Loucy (cell line): Measurements from ENCODE around the gene C1orf232.

Source experiments
- CTCF ChIP-seq: fragments of 200-600 bp; sonication (generic); conservative IDR thresholded peaks from 2 replicates; pipeline ENCODE4 v1.5.1; 2014; ENCODE audit warnings: mild to moderate bottlenecking, antibody characterized with exemption, low read length
- EZH2phosphoT487 ChIP-seq: fragments of 200-600 bp; IDR thresholded peaks from 2 replicates; pipeline ENCODE4 v1.6.1; 2018; ENCODE audit warnings: antibody characterized with exemption, mild to moderate bottlenecking, moderate library complexity, borderline replicate concordance

DNA sequence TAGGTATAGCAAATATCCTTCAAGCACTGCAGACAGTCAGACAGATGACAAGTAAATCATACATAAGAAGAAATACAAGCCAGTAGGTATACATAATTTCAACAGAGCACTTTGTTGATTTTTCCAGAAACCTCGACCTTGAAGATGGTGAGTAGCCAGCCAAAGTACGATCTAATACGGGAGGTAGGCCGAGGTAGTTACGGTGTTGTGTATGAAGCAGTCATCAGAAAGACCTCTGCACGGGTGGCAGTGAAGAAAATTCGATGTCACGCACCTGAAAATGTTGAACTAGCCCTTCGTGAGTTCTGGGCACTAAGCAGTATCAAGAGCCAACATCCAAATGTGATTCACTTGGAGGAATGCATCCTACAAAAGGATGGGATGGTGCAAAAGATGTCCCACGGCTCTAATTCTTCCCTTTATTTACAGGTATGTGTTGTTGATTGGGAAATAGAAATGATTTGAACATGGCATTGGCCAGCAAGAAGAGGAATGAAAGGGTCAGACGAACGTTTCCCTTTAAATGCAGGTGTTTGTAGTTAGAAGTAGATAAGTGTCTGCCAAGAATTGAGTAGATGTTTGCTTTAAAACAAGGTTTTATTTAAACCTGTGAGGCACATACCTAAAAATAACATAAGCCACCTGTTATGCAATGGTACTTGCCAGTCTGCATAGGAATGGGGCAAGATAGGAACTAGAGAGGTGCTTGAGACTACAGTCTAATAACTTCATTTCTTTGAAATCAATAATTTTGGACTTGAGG lies 54.4 kb downstream of the C1orf232 start:
- no peak for TF ChIP-seq CTCF
- no peak for TF ChIP-seq EZH2phosphoT487
